Mammary epithelial cell (primary cell): ENCODE results near the gene MRPL20.

Experiments
- CTCF ChIP-seq, 2 donors: IDR thresholded peaks in 1 of 2; conservative IDR thresholded peaks in 1 of 2; 2 replicates each; pipeline ENCODE4 v1.5.1; 2011 to 2012; ENCODE audit warnings: inconsistent platforms in 2 of 2, low read length in 2 of 2, mild to moderate bottlenecking in 2 of 2, control low read depth in 1 of 2, low read depth in 1 of 2; ENCODE audit not compliant: insufficient read depth in 1 of 2; ENCODE audit errors: extremely low read depth in 1 of 2
- EZH2 ChIP-seq: IDR thresholded peaks from 2 replicates; pipeline ENCODE4 v1.6.1; 2012; ENCODE audit warnings: low read length, inconsistent platforms, borderline replicate concordance

GRCh38 chr1:1419813-1420653 is 12.9 kb upstream of the MRPL20 start:
- TF ChIP-seq CTCF (conservative IDR thresholded peaks at IDR 0.05 in 1 of 2, IDR thresholded peaks at IDR 0.05 in 1 of 2; ENCODE audit: extremely low read depth in 1 of 2, insufficient read depth in 1 of 2, low read depth in 1 of 2, low read length in 2 of 2) = no peak
- TF ChIP-seq EZH2 = no peak
